CD4-positive, alpha-beta T cell treated with Interleukin-10 for 1 hour (primary cell): ENCODE results near the gene GNAS.

Source experiments
- DNase-seq: peaks from one replicate; pipeline ENCODE4 v3.0.0-alpha.2; 2020

The GNAS gene

DNA sequence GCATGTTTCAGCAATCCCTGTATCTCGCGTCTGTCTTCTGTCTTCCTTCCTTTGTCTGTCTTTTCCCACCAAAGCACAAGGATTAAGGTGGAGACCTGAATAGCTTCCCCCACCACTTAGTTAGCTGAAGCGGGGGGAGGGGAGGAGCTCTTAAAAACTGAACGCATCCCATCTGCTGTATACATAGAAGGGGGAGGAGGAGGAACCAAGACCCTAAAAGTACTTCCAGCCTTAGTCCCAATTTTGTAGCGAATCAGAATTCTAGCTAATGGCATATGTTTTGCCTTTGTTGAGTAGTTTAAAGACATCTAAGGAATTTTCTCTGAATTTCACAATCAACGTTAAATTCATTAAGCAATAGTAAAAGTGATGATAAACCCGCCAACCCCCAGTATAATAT, 47.9 kb downstream of the GNAS start:
- DNase-seq, result peak; percentile 11

DNA sequence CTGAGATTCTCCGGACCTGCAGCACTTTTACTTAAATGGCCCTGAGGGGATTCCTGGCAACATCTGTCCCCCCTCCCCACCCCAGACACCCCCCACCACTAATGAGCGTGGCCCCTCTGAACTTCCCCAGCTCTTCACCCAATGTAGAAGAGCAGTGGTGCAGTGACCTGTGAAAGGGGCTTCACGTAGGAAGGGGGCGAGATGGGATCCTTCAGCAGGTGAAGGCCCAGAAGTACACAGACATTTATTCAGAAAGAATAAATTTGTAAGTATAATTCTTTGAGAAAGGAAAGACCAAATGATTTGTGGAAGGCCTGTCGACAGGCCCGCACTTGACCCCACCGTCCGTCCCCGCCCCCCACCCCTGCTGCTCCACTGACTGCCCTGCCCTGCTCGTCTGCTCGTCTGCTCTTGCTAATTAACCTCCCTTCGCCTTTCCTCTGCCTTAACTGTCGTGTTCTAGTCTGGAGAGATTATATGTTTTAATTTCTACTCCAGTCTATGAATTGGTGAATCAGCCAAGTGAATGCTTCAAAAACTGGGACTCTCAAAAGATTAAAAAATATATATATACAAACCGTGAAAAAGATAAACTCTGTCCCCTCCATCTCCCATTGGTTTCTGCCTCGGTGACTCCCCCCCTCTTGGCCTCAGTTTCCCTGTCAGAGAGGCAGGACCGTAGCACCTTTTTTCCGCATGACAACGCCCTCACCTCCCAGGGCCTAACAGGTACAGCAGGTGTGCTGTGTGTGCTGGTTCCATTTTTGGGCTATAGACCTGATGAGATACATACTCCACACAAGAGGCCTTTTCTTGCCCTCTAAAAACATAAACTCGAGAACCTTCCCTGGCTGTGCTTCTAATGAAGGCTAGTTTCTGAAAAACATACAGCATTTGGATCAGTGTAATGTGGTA, 49.2 kb downstream of the GNAS start:
- DNase-seq, result peak; percentile 4

DNA sequence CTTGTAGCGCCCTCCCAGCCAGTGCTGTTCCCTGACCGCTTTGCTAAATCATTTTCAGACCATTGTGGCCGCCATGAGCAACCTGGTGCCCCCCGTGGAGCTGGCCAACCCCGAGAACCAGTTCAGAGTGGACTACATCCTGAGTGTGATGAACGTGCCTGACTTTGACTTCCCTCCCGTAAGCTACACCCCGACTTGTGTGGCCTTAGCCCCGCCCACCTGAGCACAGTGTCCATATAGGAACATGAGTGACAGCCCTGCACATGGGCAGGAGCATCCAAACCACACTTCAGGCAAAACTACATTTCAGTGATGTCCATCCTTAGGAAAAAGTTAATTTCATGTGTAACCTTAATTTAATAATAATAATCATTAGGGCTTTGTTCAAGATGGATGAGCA, 51.1 kb downstream of the GNAS start:
- DNase-seq, result peak; percentile 17

DNA sequence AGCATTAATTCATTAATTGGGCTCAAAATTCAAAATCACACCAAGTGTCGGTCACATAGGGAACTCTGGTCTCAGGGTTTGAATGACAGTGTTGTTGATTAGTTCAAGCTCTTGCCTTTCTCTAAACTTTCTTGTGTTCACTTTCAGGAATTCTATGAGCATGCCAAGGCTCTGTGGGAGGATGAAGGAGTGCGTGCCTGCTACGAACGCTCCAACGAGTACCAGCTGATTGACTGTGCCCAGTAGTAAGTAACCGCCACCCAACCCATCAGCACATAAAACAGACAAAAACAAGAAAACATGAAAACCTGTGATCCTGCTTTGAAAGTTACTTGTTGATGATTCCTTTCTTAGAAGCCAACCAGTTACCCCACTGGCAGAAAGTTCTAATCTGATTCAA, 52.7 kb downstream of the GNAS start:
- peak; percentile 7 for DNase-seq

DNA sequence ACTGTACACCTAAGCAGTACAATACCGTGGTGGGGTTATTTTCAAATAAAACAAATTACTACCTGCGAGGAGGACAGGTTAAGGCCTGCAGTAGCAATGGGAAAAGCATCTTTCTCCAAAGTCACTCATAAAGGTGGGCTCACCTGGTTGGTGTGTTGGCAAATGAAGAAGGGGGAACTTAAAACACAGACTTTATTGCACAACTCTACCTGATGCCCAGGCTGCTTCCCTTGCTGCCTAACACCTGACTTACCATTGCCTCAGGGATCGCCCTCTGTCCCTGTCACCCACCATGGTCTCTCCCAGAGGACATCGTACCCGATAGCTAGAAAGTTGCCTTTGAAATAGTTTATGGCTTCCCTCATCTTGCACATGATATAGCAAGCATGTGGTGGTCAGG, 53.6 kb downstream of the GNAS start:
- DNase-seq, result peak; percentile 1

DNA sequence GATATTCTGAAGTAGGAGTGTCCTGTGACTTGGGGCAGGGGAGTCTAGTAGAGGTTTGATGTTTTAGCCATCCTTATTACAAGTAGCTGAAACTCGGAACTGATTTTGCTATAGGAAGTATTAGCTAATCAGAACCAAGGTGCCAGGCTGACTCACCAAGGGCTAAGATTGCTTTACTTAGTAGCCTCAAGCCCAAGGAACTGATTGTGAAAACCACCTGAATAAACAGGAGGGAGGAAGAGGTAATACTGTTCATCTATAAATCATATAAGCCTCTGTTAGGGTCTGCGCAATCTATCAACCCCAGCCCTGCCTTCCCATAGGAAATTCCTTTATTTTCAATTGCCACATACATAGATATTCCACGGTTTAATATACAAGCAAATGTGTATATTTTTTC, 54.4 kb downstream of the GNAS start:
- peak; percentile 32 for DNase-seq

DNA sequence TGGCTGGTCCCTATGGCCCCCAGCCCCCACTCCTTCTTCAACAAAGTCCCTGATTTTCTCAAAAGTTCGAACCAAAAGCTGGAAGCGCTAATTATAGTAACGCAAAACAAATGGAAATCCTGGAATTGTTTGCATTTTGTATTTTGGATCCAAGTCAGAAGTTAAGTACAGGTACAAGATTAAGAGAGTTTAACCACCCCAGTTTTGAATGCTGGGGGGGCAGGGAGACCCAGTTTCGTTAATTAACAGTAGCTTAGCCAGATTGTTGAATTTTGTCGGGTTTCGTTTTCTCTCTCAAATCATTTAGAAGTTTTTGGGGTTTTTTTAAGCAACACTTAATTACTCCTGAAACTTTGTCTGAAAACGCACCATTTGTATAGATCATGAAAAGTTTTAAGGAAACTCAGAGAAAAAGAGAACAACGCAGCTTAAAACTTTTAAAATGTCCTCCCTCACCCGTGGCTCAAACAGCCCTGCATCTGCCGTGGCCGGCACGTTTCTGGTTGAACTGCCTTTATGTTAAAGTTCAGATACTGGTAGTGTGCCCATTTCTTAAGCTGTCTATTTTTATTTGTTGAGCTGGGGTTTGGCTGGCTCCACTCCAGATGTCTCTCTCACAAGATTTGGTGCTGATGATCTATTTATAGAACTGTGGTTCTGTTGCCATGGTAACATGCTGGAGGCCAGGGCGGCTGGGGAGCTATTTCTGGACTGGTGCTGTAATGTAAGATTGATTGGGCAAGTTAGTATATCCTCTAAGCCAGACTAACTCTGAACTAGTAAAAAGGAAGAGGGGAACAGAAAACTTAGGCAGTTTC, 55.0 kb downstream of the GNAS start:
- DNase-seq, result peak; percentile 88

DNA sequence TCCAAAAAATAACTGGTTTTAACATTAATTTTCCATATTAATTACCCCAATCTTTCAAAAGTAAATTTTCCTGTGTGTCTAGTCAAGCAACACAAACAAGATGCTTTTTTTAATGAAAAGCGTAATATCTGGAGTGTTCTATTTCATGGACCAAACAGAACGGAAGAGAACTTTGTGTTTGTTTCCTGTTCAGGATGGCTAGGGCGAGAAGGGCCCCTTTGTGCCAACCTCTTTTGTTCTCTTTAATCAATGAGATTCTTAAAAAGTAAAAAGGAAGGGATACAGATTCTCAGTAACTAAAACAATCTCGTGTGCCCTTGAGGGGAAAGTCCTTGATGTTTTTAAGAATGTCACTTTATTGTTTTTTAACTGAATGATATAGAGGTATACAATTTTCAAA, 55.7 kb downstream of the GNAS start:
- peak; percentile 23 for DNase-seq

DNA sequence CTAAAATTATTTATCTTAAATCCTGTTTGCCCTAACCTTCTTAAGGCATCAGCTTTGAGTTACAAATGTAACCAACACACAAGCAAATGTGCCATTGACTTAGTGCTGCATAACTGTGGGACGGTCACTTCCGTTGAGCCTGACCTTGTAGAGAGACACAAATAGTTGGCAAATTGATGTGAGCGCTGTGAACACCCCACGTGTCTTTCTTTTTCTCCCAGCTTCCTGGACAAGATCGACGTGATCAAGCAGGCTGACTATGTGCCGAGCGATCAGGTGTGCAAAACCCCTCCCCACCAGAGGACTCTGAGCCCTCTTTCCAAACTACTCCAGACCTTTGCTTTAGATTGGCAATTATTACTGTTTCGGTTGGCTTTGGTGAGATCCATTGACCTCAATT, 56.4 kb downstream of the GNAS start:
- peak; percentile 3 for DNase-seq

DNA sequence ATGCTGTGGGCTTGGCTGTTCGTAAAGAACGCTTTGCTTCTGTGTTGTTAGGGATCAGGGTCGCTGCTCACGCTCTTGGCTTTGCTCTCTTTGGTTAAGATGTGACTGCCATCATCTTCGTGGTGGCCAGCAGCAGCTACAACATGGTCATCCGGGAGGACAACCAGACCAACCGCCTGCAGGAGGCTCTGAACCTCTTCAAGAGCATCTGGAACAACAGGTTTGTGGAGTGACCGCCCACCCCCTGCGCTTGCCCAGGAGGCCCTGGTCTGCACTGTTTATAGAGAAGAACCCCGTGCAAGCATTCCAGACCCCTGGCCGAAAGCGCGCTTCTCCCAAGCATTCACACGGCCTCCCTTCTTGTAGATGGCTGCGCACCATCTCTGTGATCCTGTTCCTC, 57.1 kb downstream of the GNAS start:
- peak; percentile 2 for DNase-seq

DNA sequence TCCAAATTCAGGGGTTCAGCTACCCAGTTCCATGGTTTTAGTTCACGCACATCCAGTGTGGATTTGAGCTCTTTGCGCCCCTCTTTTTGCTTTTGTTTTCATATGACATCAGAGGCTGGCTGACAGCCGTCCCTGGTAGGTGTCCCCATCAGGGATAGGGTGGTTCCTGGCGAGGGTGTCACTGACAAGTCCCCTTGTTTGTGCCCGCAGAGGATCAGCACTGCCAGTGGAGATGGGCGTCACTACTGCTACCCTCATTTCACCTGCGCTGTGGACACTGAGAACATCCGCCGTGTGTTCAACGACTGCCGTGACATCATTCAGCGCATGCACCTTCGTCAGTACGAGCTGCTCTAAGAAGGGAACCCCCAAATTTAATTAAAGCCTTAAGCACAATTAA, 58.0 kb downstream of the GNAS start:
- DNase-seq, result peak; percentile 16

DNA sequence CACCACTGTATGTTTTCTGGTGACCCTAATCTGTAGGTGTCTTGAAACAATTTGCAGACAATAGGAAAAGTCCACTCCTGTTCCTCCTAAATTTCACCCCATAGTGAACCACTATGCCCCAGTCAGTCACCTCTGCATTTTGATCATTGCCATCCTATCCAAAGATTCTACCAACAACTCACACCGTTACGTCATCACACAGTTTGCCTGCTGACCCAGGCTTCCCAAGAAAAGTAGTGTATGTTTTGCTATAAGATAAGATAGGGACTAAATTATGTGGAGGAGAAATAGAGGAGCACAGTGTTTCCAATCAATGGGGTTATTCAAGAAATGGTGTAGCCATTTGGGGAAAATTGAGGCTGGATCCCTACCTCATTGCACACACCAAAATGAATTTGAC, 58.8 kb downstream of the GNAS start:
- peak; percentile 11 for DNase-seq

DNA sequence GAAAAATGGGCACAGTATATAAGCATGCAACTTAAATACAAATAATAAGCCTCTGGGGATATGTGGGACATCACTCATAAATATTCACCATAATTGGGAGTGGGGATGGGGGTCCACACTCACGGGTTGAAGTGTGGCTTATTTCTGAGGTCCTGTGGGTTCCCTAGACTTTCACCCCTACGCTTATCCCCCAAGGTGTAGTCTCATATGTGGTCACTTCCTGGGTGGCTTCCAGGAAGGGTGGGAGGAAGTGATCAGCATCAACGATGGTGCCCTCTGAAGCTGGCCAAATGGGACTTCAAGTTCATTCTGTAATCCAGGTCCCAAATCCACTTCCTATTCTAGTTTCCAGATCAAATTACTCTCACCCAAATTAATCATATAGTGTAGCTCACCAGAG, 59.5 kb downstream of the GNAS start:
- DNase-seq, result peak; percentile 43

DNA sequence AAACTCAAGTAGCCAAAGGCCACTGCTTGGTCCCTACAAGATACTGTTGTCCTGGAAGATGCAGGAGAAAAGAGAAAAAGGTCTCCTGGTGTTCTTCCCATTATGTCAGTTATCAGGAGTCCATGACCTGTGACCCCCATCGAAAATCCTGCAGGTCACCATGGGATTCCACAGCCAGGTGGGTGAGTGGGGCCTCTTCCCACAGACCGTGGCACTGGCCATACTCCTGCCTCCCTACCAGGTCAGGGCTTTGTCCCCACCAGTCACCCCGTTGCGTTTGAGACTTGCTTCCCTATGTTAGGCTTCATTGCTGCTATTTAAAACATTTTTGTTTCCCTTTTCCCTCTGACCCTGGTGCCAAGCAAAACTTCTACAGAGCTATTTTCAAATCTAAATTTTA, 60.6 kb downstream of the GNAS start:
- DNase-seq, result no peak

DNA sequence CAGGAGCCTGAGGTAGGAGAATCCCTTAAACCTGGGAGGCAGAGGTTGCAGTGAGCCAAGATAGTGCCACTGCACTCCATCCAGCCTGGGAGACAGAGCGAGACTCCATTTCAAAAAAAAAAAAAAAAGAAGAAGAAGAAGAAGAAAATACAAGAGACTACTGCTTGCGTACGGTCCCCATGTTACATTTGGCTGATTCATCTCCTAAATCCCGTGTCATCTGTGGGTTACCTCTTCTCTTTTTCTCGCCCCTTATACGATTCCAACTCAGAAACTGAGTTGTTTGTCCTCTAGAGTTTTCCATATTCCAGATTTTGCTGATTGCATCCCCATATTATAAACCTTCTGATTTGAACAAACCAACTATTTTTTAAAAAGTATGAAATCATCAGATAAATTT, 66.1 kb downstream of the GNAS start:
- DNase-seq, result no peak

DNA sequence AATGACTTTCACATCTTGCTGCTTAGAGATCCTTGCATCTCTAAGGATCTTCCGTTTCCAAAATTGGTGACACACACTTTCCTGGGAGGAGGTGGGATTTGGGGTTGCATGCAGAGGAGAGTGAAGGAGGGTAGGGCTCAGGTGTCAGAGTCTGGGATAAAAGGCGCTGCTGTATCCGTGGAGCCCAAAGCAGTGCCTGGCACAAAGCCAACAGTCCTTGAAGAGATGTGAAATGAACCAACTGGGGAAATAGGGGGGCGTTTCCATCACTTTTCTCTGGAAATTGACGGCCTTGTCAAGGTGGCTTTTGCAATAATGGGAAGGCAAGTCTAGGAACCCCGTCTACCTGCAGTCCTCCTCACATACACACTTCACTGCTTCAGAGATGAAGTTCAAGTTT, 69.0 kb downstream of the GNAS start:
- DNase-seq, result no peak

DNA sequence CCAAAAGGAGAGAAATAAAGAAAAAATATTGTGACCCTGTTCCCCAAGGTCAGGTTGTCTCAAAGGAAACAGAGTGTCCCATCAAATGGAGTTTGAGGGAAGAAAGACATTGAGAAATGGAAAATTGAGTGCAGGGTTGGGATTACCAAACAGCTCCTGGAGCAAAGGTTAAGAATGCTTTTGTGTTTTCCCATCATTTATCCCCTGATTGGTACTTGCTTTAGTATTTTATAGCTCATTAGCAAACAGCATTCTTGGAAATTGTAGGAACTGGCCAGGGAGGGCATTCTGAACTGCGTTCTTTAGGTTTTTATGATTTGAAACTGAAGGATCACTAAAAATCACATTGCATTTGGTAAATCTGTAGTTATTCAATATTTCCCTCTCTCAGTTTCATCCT, 69.5 kb downstream of the GNAS start:
- no peak for DNase-seq

DNA sequence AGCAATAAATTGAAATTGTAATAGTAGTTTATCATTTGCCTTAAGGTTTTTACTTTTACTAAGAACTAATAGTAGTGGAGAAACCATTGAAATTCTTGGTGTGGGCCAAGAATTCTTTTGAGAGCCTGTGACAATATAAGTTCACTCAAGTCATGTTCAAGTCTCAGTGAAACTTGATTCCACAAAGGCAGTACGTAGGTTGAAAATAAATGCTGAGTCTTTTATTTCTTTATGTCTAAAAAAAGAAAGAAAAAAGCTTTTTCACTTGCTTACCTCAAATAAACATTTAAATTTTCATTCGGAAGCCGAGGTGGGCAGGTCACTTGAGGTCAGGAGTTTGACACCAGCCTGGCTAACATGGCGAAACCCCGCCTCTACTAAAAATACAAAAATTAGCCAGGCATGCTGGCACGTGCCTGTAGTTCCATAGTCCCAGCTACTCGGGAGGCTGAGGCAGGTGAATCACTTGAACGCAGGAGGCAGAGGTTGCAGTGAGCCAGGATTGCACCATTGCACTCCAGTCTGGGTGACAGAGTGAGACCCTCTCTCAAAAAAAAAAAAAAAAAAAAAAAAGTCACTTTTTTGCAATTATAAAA, 70.7 kb downstream of the GNAS start:
- no peak for DNase-seq

DNA sequence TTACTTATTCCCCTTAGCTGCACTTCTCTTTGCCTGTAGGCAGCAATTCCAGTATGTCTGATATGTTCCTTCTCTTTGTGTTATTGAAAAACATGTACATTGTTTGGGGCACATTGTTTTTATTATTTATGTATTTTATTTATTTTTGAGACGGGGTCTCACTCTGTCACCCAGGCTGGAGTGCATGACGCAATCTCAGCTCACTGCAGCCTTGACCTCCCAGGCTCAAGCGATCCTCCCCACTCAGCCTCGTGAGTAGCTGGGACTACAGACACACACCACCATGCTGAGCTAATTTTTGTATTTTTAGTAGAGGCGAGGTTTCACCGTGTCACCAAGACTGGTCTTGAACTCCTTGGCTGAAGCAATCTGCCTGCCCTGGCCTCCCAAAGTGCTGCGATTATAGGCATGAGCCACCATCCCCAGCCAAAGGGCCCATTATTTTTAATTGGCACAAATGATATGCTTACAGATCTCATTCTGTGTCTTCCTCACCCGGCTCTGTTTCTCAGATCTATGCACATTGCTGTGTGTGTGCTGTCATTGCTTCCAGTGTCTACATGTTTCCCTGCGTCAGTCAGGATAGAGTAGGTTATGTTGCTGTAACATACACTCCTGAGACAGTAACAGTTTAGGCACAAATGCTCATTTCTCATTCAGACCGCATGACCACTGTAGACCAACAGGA, 74.4 kb downstream of the GNAS start:
- DNase-seq, result no peak

DNA sequence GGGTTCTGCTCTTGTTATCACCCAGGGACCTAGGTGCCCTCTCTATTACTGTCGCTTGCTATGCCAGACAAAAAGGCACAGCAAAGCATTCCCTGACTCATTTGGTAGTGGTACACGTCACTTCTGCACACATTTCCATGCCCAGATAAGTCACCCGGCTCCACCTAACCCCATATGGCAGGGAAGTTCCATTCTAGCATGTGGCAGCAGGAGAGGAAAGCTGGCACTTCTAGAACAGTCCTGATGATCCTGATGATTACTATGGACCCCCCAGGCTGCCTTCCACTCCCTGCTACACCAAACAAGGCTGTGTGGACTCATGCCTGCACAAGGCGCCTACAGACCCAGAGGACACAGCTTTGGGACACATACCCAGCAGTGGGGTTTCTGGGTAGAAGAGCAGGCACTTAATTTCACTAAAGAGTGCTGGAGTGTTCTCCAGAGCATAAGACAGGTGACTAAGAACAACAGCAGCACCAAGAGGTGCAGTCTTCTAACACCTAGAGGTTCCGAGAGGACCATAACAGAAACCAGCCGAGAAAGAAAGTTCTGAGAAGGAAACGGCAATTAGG, 75.1 kb downstream of the GNAS start:
- DNase-seq, result no peak

DNA sequence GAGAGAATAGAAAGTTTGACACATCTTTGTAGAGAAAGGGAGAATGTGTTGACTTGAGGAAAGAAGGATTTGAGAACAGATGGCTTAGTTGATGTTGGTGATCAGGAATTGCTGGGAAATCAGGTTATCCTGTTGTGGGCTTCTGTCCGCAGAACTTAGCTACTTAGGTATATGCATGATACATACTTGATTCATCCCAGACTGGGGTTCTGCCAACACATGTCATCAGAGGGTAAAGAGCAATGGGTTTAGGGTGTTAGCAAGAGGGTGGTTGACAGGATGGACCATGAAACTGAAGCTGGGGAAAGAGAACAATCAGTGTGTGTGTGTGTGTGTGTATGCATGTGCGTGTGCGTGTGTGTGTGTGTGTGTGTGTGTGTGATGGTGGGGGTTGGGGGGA, 78.0 kb downstream of the GNAS start:
- DNase-seq, result no peak

DNA sequence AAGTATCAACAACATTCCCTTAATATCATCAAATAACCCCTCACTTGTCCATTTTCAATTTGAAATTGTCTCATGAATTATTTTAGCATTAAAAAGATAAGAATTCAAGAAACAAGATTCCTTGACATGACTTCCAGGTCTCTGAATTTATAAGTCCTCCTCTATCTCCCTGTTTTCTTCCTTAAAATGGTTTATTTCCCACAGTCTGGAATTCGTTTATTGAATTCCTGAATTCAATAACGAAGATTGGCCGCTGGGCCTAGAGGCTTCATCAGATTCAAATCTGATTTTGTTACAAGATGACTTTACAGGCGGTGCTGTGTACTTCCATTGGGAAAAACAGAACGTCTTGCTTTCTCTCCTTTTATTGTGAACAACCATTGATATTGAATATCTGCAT, 79.7 kb downstream of the GNAS start:
- no peak for DNase-seq

DNA sequence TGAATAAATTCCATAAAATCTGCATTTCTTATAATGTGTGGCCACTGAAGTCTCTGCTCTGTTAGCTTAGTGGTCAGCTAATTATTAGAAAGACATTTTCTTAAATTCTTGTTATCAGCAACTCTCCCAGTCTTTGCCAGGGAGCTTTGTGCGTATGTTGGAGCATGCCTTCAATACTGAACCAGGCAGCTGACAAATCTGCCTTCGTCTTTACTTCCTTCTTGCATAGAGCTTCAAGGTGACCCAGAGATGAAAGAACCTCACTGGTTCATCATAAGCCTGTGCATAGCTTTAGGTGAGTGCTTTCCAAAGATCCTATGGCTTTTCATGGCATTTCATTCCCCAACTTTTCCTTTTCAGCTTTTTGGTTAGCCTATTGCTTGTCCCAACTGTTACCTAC, 85.6 kb downstream of the GNAS start:
- DNase-seq, result no peak
